ENCODE results near the gene KCNH4.

GRCh38 chr17:42183741-42184711, 3.1 kb upstream of the KCNH4 start:
- TF ChIP-seq CTCF (IDR thresholded peaks at IDR 0.05) (peak; percentile 87 to 95 (median 92)), POLR2A (IDR thresholded peaks at IDR 0.05) (peak; percentile 57 to 79)

All from Peyer's patch (tissue), 4 donors.